Fibroblast of skin of left quadriceps (primary cell): Measurements from ENCODE around the gene HLA-DOA.

ENCODE experiments used
- DNase-seq, 2 experiments: peaks; one replicate each; pipeline ENCODE4 v3.0.0-alpha.2; 2013; ENCODE audit warnings: low read depth in 2 of 2

The HLA-DOA gene

GRCh38 chr6:32967151-32968091, 42.0 kb downstream of the HLA-DOA start:
- no peak for DNase-seq

- no peak for DNase-seq
These were observed 44.6 kb downstream of the HLA-DOA start for GRCh38 chr6:32964776-32965175.

- DNase-seq, result no peak
These were observed 45.5 kb downstream of the HLA-DOA start for GRCh38 chr6:32963866-32964265.

- DNase-seq, result no peak
These were observed 47.1 kb downstream of the HLA-DOA start for GRCh38 chr6:32962213-32962826.

GRCh38 chr6:32960563-32960962, 48.8 kb downstream of the HLA-DOA start:
- no peak for DNase-seq

GRCh38 chr6:32956176-32956575, 53.2 kb downstream of the HLA-DOA start:
- no peak for DNase-seq

GRCh38 chr6:32954986-32955802, 54.2 kb downstream of the HLA-DOA start:
- no peak for DNase-seq

- DNase-seq, result no peak
These were observed 55.1 kb downstream of the HLA-DOA start for GRCh38 chr6:32954267-32954666.
